LNCaP clone FGC (cell line): ENCODE results near the gene NUDT5.

Experiments
- DNase-seq: peaks from one replicate; pipeline ENCODE4 v3.0.0-alpha.2; 2011; ENCODE audit warnings: low read depth
- H3K4me3 ChIP-seq: 2 replicates; pipeline ENCODE4 v1.5.1; 2011; ENCODE audit warnings: mild to moderate bottlenecking, low read depth, low read length, control low read depth
- TF ChIP-seq, protein P1 (sequence below): IDR thresholded peaks from 2 replicates; pipeline ENCODE4 v1.5.1; 2012; ENCODE audit warnings: mild to moderate bottlenecking; ENCODE audit not compliant: control insufficient read depth, insufficient read depth; ENCODE audit errors: extremely low read depth

NUDT5 gene

DNA sequence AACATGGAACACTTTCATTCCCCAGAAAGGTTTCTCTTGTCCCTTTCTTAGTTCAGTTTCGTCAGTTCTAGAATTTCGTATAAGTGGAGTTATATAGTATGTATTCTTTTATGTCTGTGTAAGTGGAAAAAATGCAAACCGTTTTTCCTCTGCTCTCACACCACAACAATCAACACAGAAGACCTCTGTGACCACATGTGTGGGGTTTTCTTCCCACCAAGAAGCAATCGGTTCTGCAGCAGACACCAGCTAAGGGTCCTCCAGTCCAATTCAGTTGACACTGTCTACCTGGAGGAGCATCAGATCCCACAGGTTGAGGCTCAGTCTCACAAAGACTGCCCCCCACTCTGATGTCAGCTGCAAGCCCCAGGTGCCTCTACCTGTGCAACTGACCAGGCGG, 6.5 kb upstream of the NUDT5 start:
- H3K4me3 ChIP-seq: no peak overlapping the region
- TF ChIP-seq, protein P1, sequence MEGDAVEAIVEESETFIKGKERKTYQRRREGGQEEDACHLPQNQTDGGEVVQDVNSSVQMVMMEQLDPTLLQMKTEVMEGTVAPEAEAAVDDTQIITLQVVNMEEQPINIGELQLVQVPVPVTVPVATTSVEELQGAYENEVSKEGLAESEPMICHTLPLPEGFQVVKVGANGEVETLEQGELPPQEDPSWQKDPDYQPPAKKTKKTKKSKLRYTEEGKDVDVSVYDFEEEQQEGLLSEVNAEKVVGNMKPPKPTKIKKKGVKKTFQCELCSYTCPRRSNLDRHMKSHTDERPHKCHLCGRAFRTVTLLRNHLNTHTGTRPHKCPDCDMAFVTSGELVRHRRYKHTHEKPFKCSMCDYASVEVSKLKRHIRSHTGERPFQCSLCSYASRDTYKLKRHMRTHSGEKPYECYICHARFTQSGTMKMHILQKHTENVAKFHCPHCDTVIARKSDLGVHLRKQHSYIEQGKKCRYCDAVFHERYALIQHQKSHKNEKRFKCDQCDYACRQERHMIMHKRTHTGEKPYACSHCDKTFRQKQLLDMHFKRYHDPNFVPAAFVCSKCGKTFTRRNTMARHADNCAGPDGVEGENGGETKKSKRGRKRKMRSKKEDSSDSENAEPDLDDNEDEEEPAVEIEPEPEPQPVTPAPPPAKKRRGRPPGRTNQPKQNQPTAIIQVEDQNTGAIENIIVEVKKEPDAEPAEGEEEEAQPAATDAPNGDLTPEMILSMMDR: no peak
- no peak for DNase-seq

DNA sequence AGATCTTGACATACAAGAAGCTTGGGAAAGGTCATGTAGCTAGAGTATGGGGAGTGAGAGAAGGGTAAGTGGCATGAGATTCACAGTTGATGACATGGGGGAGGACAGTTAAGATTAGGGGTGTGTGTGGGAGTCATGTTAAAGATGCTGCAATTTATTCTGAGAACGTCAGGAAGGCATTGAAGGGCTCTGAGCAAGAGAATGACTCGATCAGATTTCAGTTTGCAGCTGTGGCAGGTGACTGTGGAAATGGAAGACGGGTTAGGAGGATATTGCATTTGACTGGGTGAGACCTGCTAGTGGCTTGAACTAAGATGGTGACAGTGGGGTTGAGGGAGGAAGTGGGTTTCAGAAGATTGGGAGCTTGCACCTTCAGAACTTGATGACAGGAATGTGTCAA, 5.9 kb upstream of the NUDT5 start:
- H3K4me3 ChIP-seq: no peak overlapping the region
- TF ChIP-seq, protein P1: no peak
- no peak for DNase-seq

DNA sequence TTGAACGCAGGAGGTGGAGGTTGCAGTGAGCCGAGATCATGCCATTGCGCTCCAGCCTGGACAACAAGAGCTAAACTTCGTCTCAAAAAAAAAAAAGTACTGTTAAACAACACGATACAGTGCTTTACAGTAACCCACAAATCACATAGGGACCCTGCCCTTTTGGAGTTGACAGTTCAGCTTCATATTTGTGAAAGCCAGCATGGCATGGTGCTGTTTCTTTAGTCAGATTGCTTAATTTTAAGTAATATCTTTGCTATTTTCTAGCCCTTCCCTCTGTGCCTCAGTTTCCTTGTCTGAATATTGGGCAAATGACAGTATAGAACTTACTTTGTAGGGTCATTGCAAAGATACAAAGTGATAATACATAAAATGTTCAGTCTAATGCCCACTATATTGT, 5.2 kb upstream of the NUDT5 start:
- no peak overlapping the region for H3K4me3 ChIP-seq
- TF ChIP-seq, protein P1: no peak
- no peak for DNase-seq

DNA sequence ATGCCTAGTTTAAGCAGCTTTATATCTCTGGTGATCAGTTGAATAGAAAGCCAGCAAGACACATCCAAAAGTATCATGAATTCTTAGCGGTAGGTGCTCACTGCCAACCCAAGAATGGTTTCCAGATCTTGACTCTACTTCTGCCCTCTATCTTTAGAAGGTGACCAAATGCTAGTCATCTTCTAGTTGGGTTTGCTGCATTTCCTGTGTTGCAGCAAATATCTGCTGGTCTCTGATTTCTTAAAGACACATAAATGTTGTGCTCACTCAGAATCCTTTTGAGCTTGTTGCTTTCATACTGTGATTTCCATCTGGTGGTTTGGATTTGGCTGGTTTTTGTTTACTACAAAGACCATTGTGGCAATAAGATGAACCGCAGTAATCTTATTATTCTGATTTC, 2.5 kb upstream of the NUDT5 start:
- H3K4me3 ChIP-seq: no peak overlapping the region
- no peak for DNase-seq

DNA sequence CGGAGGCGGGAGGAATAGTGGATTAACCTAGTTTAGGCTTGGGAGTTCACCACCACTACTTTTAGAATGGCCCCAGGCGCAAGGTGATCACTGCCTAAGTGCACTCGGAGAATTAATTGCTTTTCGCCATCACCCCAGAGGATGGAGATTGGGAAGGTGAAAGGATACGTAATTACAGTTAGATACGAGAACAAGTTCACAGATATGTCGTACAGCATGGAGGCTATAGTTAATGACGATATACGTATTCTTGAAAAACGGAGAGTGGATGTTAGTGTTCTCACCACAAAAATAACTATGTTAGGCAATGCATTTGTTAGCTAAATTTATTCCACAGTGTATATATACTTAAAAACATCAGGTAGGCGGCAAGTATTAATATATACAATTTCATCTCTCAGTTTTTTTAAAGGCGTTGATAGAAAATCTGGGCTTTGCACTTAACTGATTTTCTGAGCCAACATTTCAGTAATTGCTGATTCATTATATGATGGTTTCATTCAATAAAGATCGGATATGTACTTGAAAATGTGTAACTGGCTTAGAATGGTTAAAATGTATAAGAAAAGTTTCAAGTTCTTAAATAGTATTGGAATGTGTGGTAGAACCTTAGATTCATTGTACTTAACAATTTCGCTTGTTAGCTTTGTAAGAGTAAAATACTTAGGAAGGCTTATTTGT, 980 bp upstream of the NUDT5 start:
- DNase-seq: no peak
- TF ChIP-seq, protein P1: no peak

More for the DNA sequence above, 2.5 kb upstream of the NUDT5 start:
- TF ChIP-seq, protein P1: no peak

DNA sequence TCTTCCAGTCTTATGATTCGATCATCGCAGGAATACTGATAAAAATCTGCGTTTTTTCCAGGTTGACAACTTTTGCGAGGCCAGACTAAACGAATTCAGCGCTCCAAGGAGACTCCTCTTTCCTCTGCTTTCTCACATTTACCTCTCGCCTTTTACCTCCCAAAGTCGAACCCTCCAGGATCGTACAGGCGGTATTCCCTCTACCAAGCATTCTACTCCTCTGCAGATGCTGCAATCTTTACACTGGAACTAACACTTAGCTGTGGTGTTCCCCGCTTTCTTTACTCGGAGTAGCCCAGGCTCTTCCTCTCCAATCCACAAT, 449 bp downstream of the NUDT5 start:
- H3K4me3 ChIP-seq: peak overlapping the region; percentile 87
- DNase-seq: no peak
- TF ChIP-seq, protein P1: no peak

More for the DNA sequence above, 980 bp upstream of the NUDT5 start:
- peak overlapping the region; percentile 87 for H3K4me3 ChIP-seq

DNA sequence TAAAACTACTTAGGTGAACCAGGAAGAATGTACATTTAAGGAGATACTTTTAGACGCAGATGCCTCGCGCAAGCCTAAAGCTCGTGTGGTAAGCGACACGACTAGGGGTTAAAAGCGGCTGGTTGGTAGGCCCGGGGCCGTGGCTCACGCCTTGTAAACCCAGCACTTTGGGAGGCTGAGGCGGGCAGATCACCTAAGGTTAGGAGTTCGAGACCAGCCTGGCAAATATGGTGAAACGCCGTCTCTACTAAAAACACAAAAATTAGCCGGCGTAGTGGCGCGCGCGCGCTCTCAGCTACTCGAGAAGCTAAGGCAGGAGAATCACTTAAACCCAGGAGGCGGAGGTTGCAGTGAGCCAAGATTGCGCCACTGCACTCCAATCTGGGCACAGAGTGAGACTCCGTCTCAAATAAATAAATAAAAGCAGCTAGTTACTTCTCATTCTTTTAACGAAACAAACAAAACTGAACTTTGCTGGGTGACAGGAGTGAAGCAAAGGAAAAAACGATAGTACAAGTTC, 879 bp downstream of the NUDT5 start:
- TF ChIP-seq, protein P1: no peak
- H3K4me3 ChIP-seq: peak overlapping the region; percentile 87
- DNase-seq: no peak
